ENCODE measurements around the gene RASL11B.

DNA sequence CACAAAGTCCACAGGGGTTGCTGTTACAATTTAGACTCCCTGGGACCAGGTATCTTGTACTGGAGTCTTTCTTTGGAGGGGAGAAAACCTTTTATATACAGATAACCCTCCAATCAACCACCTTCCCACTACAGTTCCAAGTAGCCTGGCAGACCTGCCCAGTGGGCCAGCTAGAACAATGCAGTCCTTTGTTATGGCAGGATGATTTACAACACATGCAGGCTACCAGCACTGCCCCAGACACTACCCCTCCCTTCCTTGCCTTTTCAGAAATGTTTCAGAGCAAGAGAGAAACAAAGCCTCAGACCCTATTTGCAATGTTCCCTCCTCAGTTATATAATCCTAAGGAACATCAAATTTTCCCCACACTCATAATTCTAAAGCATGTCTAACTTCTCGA, 11.1 kb downstream of the RASL11B start:
- TF ChIP-seq EP300 (IDR thresholded peaks at IDR 0.05), result no peak
- no peak for TF ChIP-seq POLR2A (IDR thresholded peaks at IDR 0.05)
- TF ChIP-seq, protein P1, sequence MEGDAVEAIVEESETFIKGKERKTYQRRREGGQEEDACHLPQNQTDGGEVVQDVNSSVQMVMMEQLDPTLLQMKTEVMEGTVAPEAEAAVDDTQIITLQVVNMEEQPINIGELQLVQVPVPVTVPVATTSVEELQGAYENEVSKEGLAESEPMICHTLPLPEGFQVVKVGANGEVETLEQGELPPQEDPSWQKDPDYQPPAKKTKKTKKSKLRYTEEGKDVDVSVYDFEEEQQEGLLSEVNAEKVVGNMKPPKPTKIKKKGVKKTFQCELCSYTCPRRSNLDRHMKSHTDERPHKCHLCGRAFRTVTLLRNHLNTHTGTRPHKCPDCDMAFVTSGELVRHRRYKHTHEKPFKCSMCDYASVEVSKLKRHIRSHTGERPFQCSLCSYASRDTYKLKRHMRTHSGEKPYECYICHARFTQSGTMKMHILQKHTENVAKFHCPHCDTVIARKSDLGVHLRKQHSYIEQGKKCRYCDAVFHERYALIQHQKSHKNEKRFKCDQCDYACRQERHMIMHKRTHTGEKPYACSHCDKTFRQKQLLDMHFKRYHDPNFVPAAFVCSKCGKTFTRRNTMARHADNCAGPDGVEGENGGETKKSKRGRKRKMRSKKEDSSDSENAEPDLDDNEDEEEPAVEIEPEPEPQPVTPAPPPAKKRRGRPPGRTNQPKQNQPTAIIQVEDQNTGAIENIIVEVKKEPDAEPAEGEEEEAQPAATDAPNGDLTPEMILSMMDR (IDR thresholded peaks at IDR 0.05), result no peak

Measured in gastroesophageal sphincter (tissue), 3 donors.